HG02973 (cell line): ENCODE data around the gene TMEM109.

Source experiments
- ATAC-seq: cut with Tn5 transposase; IDR thresholded peaks from one replicate; pipeline ENCODE4 v1.9.1; 2021; ENCODE audit warnings: moderate library complexity; ENCODE audit not compliant: unreplicated experiment

The TMEM109 gene

DNA sequence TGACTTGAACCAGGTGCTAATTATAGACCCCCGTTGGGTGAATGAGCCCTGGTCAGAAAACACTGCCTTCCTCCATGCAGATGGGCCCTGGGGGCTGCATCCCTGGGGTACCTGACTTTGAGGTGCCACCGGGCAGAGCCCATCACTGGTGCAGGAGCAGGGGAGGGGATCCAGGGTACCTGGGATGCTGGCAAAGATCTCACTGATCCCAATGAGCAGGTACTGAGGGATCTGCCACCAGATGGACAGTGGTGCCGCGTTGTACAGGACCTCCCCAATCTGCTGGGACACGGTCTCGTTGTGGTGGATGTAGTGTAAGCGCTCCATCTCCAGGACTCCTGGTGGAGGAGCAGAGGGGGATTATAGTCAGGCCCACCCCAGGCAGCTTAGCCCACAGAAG, 25.3 kb downstream of the TMEM109 start:
- no peak for ATAC-seq

GRCh38 chr11:60939855-60940254, 25.9 kb downstream of the TMEM109 start:
- ATAC-seq: no peak

DNA sequence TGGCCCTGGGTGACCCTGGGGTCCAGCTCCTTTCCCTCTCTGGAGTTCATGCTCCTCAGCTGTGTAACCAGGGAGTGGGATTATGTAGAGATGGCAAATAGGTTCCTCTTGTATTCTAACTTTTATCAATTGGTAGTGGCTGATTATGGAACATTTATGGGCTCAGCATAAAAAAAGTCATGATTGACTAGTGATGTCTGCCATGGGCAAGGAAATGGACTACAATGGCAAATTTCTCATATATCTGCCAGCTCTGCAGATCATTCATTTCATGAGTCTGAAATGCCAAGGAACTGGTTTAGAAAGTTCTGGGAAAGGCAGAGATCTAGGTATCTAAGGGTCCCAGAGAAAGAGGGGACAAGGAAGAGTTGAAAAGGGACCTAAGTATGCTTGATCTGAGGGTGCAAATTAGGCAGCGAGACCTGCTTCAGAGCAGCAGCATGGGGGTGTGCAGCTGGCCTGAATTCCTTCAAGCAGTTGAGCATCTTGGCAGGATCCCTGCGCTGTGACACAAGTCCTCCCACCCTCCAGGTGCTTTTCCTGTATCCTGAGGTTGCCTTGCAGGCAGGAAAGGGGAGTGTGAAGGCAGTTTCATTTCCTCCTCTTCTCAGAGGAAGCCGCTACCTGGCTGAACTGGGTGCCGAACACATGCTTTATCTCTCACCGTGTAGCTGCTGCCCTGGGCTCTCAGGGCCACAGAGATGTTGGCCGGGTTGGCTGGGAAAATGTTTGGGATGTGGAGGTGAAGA, 27.6 kb downstream of the TMEM109 start:
- ATAC-seq: no peak

DNA sequence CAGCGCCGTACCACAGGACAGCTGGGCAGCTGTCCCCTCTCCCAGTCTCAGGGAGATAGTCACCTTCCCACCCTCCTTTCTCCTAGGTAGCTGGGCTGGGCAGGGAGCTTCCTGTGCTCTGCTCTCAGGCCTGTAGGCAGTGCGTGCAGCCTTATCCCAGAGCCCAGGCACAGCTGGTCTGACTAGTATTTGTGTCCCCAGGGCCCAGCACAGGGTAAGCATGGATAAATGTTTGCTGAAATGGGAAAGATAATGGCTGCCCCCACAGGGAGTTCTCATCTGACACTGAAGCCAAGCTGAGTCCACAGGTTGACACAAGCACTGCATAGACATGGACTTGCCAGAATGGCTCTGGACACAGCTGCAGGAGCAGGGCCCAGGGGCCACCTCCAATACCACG, 28.3 kb downstream of the TMEM109 start:
- no peak for ATAC-seq

GRCh38 chr11:60942970-60943565, 29.1 kb downstream of the TMEM109 start:
- ATAC-seq: no peak

- no peak for ATAC-seq
Observed at GRCh38 chr11:60944490-60945294, 30.7 kb downstream of the TMEM109 start.

GRCh38 chr11:60945295-60945667, 31.3 kb downstream of the TMEM109 start:
- ATAC-seq: no peak

GRCh38 chr11:60946601-60947264, 32.8 kb downstream of the TMEM109 start:
- ATAC-seq: no peak

GRCh38 chr11:60947700-60948099, 33.7 kb downstream of the TMEM109 start:
- no peak for ATAC-seq

- ATAC-seq: no peak
Observed at GRCh38 chr11:60948250-60948649, 34.3 kb downstream of the TMEM109 start.

GRCh38 chr11:60950024-60950423, 36.1 kb downstream of the TMEM109 start:
- no peak for ATAC-seq

- ATAC-seq: peak; percentile 22
Observed at GRCh38 chr11:60950933-60951605, 37.1 kb downstream of the TMEM109 start.

- no peak for ATAC-seq
Observed at GRCh38 chr11:60951606-60951903, 37.6 kb downstream of the TMEM109 start.

DNA sequence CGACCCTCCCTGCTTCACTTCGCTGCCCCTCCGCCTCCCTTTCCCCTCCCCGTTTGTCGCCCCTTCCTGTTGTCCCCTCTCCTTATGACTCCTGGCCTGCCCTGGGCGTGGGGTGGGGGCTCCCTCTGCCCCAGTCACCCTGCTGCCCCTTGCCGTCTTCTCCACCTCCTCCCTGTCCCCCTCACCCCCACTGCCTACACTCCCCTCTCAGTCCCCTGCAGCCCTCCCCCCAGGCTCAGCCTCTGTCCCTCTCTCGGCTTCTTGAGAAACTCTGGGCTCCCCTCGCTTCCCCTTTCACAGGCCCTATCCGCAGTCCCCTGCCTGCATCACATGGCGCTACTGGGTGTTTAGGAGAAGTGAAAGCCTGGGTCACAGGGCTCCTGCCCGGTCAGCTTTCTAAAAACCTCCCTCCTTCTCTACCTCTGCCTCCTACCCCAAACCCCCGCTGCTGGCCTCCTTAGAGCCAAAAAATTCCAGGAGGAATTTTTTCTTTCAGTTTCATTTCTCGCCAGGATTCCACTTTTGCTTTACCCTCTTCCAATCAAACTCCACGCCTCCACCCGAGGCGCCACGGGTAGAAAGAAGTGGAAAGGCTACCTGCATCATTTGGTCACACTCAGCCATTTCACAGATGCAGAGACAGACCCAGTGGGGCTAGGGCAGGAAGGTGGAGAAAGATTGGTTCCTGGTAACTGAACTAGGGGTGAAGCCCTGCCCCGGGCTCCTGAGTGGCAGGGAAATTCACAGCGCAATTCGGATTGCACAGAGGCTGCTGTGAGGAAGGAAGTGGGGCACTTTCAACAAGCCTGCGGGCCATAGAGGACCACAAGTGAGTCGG, 38.2 kb downstream of the TMEM109 start, which contains the start of gene SLC15A3:
Gene SLC15A3, minus strand, starts transcription at position 273 of the 838 bp plus-strand sequence. CDS start 625 bp downstream, outside the sequence.
- peak; percentile 74 for ATAC-seq

DNA sequence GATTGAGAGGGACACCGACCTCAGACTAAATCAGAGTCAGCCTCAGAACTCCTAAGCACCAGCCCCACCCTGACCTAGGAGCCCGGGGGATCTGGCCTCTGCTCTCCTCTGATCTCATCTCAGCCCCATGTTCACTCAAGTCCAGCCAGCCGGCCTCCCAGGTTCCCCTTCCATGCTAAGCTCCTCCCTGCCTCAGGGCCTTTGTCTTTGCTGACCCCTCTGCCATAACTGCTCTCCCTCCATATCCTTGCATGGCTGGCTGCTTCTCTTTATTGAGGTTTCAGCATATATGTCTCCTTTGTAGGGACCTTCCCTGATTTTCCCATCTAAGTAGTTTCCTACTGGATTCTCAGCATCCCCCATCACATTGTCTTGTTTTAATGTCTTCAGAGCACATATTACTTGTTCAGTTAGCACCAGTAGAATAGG, 38.8 kb downstream of the TMEM109 start:
- no peak for ATAC-seq

DNA sequence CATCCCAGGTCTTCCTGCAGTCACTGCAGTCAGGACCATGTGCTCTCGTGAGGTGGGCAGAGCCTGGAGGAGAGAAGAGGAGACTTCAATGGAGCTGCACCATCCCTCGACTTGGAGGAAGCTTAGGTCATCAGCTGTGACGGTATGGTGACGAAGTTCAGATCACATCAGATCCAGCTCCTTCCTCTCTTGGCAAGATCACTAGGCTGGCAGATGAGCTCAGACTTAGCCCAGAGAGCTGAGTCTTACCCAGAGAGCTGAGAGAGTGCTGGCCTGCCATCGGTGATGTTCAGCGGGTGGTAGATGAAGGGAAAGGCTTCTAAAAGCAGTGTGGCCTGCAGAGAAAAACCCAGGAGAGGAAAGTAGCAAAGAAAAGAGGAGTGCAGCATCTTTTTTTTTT, 39.8 kb downstream of the TMEM109 start:
- ATAC-seq: no peak

GRCh38 chr11:60954421-60954820, 40.5 kb downstream of the TMEM109 start:
- no peak for ATAC-seq

DNA sequence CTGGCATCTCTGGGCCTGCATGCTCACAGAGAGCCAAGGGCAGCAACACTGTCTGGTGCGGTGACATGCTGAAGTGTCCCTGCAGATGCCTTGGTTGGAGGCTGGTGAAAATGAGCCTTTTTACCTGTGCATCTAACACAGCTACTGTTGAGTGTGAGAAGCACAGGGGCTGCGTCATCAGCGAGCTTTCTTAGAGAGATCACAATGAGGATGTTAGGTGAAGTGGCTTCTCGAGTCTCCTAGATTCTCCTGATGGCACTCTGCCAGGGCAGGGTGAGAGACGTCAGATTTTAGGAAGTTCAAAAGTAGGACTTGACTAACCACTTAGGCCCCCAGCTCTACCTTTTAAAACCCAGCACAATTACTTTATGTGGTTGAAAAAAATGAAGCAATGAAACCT, 41.6 kb downstream of the TMEM109 start:
- no peak for ATAC-seq

DNA sequence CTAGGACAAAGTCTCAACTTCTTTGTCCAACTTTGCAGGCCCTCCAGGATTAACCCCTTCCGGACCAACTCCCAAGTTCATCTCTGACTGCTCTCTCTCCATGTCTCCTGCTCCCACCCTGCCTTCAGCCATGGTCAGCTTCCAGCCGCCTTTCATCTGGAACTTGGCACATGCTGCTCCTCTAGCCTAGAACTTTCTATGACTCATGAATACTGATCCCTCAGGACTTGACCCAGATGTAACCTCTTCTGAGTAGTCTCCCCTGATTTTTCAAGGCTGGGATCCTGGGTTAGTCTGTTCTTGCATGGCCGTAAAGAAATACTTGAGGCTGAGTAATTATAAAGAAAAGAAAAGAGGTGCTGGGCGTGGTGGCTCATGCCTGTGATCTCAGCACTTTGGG, 43.2 kb downstream of the TMEM109 start:
- ATAC-seq: no peak

DNA sequence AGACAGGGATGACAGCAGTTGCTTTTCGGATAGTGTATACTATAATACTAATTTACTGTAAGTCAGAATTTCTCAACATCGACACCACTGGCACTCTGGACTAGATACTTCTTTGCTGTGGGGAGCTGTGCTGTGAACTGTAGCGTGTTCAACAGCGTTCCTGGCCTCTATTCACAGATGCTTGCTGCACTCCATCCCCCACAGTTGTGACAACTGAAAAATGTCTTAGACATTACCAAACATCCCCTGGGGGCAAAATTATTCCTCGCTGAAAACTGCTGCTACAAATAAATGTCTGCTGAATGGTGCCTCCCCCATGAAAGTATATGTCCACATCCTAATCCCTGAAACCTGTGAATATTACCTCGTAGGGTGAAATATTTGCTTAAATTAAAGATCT, 45.5 kb downstream of the TMEM109 start:
- ATAC-seq: no peak
